NCI-H1417 treated with DMSO at 0.1 percent for 48 hours (cell line): ENCODE measurements around the gene GRIA2.

Source experiments
- DNase-seq: peaks from one replicate; lab custom pipeline; 2025; lab: John Stamatoyannopoulos, UW

The GRIA2 gene

DNA sequence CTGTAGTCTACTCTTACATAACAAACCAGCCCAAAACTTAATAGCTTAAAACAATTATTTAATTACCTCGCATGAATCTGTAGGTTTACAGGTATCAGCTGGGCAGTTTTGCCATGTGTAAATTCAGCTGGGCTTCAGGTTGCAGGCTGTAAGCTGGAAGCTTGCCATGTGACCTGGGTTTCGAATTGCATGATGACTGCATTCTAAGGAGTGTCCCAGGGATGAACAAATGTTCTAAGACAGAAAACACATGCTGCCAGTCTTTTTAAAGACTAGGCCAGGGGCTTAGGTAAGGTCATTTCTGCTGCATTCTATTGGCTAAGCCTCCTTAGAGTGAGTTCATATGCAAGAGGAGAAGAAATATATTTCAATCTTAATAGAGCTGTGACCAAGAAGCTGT lies 44.8 kb downstream of the GRIA2 start:
- no peak for DNase-seq

DNA sequence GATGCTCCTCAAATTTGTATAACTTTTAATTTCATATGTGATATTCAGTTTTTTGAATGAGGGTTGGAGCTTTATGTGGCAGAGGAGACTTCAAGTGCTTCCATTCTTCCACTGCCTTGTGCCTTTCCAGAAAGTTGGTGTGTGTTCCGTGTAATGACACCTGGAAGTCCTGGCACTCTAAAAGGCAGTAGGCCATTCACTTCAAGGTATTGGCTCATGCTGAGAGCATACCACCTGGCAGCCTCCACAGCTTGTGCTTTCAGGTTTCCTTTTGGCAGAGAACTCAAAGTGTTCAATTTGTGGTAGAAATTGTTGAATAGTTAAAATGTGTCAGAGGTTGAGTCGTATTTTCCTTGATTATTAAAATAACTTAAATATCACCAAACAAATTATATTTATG lies 49.6 kb downstream of the GRIA2 start:
- DNase-seq, result no peak

DNA sequence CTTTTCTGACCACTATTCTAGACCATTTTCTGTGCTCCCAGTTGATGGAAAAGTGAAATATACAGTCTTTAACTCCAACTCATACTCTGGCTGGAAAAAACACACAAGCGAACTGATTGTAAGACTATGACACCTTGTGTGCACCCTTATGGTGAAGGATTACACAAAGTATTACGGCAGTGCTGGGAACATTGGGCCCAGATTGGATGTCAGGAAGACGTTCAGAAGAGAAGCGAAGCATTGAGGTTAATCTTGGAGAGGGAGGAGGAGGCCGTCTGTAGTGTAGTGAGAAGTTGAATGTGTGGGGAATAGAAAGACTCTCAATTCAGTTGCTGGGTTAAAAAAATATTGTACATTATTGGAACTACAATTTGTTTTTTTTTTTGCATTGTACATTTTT lies 50.0 kb downstream of the GRIA2 start:
- no peak for DNase-seq

DNA sequence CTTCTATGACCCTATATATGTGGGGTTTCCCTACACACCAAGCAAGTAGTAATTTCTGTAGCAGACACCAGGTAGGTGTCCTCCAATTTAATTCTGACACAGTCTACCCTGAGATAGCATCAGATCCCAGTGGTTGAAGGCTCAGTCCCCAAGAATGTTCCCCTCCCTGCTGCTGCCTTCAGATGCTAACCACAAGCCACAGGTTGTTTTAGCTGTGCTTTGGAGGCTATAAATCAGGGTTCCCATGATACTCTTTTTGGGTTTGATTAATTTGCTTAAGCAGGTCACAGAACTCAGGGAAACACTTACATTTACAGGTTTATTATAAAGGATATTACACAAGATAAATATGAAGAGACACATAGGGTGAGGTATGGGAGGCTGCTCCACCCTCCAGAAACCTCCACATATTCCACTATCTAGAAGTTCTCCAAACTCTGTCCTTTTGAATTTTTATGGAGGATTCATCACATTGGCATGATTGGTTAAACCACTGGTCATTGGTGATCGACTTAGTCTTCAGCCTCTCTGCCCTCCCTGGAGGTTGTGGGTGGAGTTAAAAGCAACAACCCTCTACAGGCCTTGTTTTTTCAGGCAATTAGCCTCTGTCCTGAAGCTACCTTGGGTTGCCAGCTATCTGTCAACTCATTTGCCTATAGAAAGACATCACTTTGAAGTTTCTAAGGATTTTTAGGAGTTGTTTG lies 50.8 kb downstream of the GRIA2 start:
- DNase-seq, result no peak

DNA sequence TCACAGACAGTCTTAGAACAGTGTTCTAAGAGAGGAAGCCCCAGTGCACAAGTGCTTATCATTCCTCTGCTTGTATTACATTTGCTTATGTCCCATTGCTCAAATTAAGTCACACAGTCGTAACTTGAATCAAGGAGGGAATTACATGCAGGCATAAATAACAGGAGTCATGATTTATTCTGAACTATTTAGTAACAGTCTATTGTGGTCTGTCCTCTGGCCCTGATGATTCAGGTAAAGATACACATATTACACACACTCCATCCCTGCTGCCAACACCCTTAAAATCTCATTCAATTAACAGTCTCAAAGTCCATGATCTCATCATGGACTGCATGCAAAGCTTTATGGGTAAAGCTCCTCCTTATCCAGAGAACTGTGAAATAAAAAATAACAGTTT lies 60.1 kb downstream of the GRIA2 start:
- no peak for DNase-seq

GRCh38 chr4:157282019-157282418 lies 61.5 kb downstream of the GRIA2 start:
- DNase-seq, result no peak

DNA sequence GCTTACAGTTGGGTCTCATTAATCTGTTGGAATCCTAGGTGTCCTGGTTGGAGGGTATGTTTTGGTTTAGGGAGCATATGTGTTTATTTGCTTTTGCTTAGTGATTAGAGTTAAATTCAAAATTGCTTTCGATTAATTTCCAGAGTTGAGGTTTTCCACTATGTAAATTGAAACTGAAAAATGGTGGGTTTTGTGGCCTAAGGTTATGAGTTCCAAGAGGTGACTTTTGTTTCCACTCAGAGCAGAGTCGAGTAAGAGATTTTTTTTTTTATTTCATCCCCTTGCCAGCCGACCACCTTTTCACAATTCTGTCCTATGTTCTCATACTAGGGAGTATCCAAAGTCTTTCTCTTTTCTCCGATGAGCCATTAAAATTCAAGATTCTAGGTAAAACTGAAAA lies 66.9 kb downstream of the GRIA2 start:
- DNase-seq, result no peak

DNA sequence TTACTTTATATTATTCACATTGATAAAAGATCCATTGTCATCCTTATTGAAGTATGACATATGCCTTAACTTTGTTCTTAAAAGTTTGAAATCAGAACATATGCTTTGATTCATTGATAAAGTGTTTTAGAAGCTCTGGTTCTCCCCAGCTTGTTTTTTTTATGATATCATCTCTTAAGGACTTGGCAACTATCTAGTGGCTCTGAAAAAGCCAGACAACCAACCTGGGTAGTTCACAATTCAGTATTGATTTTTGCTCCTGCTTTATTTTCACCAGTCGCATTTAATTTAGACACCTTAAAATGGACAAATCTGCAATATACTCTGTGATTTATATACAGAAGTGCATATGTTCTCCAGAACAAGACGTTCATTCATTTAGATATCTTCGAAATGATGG lies 70.1 kb downstream of the GRIA2 start:
- no peak for DNase-seq

DNA sequence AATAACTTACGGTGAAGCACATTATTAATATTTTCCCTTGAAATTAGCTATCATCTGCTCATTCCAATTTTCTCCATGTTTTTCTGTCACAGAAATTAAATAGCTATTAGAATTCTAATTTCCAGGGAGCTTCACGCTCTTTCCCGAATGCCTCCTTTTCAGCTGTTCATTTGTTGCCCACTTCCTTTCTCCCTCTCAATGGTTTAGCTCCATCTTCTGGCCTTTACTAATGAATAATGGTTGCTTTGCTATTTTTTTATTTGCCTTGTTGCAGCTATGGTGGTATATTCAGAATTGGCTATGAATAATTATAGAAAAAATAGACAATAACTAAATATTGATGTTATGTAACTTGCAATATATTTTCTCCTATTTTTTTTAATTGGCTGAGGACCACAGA lies 70.5 kb downstream of the GRIA2 start:
- no peak for DNase-seq

DNA sequence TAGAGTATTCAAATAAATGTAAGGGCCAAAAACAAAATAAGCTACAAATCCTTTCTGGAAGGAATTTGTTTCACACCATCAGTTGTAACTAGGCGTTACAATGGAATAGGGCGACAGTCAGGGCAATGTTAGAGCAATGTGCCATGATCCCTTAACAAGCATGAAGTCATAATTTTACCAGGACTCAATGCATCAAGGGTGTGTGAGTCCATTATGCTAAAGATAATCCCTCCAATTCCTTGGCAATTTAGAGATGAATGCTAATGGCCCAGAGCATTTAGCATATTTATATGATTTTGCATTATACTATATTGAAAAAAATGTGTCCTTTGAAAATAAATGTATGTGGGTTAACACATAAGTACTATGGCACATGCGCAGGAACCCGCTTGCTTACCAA lies 73.1 kb downstream of the GRIA2 start:
- DNase-seq, result no peak

GRCh38 chr4:157294575-157294974 lies 74.0 kb downstream of the GRIA2 start:
- no peak for DNase-seq

DNA sequence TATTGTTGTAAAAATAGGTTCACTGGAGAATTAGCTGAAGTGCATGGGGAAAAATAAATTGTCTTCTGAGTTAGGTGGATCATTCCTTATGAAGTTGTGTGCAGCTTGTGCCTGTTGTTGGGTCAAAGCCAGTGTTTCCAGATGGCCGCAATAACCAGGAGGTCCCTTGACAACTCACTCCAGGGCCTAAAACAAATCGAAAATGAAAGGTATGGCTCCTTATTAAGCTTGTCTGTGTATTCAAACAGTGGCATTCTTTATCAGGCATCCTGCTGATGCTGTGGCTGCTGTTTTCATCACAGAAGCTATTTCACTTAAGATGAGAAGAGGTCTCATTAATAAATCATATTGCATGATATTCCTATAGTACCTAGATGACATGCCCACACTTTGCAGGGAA lies 80.2 kb downstream of the GRIA2 start:
- DNase-seq, result no peak

DNA sequence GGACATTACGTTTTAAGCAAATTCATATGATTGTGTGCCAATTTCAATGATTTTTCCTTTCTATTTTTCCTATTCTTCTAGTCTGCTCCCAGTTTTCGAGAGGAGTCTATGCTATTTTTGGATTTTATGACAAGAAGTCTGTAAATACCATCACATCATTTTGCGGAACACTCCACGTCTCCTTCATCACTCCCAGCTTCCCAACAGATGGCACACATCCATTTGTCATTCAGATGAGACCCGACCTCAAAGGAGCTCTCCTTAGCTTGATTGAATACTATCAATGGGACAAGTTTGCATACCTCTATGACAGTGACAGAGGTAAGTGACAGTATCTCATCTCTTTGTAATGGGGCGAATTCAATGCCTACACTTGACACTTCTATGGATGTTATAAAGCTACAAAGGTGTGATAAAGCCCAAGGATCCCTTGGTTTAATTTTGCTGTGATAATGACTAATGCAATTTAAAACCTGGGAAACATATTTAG lies 83.0 kb downstream of the GRIA2 start:
- DNase-seq, result no peak

DNA sequence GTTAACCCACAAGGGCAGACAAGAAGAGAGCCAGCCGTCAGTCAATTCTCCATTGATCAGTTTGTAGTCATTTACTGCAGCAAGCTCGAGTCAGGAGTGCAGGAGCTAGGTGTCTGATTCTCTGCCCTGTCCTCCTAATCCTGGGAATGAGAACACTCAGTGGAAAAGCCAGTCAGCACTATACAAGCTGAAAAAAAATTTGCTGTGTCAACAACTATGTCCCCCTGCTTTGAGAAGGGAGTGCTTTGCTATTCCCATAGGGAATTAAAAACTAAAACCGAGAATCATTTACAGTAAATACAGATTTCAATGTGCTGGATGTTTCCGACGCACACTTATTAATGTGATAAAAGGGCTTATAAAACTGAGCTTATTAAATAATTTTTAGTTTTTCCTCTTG lies 84.2 kb downstream of the GRIA2 start:
- no peak for DNase-seq

DNA sequence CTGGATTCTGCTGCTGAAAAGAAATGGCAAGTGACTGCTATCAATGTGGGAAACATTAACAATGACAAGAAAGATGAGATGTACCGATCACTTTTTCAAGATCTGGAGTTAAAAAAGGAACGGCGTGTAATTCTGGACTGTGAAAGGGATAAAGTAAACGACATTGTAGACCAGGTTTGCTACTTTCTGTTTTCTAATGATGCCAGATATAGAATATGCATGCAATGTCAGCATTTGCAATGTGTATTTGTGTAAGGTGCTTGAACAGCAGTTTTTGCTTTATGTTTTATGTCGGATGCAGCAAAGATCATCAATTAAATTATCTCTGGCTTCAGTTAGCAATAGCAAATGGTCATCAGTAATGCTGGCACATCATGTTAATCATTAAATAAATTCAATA lies 92.2 kb downstream of the GRIA2 start:
- DNase-seq, result no peak

GRCh38 chr4:157314906-157315305 lies 94.4 kb downstream of the GRIA2 start:
- no peak for DNase-seq

GRCh38 chr4:157315968-157316367 lies 95.4 kb downstream of the GRIA2 start:
- no peak for DNase-seq

DNA sequence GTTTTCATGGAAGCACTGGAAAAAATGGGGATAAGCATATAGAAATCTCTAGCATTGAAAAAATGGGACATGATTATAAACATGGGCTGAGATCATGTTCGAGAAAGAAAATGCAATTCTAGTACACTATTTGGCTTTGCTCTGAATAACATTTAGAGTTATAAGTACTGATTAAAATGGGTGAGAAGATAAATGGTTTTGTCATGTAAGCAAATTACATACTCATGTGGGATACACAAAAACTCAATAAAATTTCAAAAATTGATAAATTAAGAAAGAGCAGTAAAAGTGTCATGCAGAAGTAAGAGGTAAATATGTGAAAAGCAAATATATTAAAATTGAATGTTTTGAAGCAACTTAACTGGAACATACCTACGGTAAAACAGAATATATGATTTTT lies 99.6 kb downstream of the GRIA2 start:
- DNase-seq, result no peak

GRCh38 chr4:157327666-157328065 lies 107.1 kb downstream of the GRIA2 start:
- no peak for DNase-seq

- no peak for DNase-seq
These were observed 137.4 kb downstream of the GRIA2 start for GRCh38 chr4:157357887-157358286.

- no peak for DNase-seq
These were observed 137.9 kb downstream of the GRIA2 start for GRCh38 chr4:157358439-157358838.

GRCh38 chr4:157358851-157359250 lies 138.3 kb downstream of the GRIA2 start:
- DNase-seq, result no peak

DNA sequence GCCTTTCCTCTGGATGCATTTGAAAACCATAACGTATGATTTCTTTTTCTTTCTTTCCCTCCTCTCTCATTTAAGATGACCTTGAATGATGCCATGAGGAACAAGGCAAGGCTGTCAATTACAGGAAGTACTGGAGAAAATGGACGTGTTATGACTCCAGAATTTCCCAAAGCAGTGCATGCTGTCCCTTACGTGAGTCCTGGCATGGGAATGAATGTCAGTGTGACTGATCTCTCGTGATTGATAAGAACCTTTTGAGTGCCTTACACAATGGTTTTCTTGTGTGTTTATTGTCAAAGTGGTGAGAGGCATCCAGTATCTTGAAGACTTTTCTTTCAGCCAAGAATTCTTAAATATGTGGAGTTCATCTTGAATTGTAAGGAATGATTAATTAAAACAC lies 142.8 kb downstream of the GRIA2 start:
- no peak for DNase-seq

- peak; percentile 70 for DNase-seq
These were observed 151.6 kb downstream of the GRIA2 start for GRCh38 chr4:157372154-157372553.
